Myometrial cell (primary cell): Measurements from ENCODE around the gene PET100. TPM values are rescaled to one million over a fixed set of nuclear protein-coding genes. Genes with fewer than 3 reads are reported as not detected.

Experiments
- total RNA-seq: library from RNA; depleted of rRNA; stranded (reverse); fragments of >200 nt; gene quantifications from 2 replicates; pipeline ENCODE4 v1.2.3, GENCODE V29; 2015

PET100 gene
- 4.9 and 7.4 TPM in 2 replicates for total RNA-seq

GRCh38 chr19:7629347-7630054, at the start of gene PET100, which contains the start of gene XAB2:
Gene PET100, plus strand, starts transcription at chr19:7629793. Its CDS starts 41 bp downstream, at chr19:7629834.
Gene XAB2, minus strand, starts transcription at chr19:7629545. Its CDS starts 18 bp downstream, at chr19:7629527.

DNA sequence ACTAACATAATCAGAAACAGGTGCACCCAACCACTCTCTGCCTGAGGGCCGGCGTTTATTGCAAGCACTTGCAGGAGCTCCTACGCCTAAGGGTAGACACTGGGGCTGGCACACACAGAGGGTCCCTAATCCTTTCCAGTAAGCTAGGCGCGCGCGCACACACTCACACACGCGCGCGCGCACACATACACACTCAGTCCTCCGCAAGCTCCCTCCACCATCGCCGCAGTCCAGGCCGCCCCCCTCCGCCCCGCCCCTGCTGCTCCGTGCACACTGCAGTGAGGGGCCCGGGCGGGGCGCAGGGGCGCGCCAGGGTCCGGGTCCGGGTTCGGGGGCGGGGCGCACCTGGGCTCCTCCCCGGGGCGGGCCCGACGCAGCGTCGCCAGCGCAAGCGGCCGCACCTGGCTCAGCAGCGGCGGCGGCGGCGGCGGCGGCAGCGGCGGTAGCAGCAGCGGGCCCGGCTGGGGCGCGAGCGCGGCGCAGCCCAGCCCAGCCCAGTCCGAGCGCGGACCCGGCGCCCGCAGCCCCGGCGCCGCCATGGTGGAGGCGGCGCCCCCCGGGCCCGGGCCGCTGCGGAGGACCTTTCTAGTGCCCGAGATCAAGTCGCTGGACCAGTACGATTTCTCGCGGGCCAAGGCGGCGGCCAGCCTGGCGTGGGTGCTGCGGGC, 34.0 kb upstream of the PET100 start, which contains the start of gene CAMSAP3:
Gene CAMSAP3 (plus strand): TSS at position 398 of the 668 bp plus-strand sequence. CDS start 140 bp downstream, at position 538.

DNA sequence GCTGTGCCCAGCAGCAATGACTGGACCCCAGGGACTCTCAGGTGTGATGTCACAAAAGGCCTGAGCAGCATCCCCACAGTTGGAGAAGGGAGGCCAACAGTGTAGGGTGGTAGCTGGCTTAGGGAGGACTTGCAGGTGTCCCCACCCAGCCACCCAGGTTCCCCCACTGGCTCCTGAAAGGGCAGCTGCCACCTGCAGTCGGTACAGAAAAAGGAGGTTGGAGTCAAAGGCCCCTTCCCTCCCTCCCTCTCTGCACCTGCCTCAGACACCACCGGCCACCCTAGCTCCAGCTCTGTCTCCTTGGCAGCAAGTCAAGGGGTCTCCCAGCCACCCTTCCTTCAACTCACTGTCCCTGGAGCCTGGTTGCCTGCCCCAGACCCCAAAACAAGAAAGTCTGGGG, 4.1 kb downstream of the PET100 start, which contains the start of gene PCP2:
Gene PCP2 (minus strand): TSS at position 22 of the 400 bp plus-strand sequence. CDS start 262 bp downstream, outside the sequence.

GRCh38 chr19:7636691-7637373, 7.2 kb downstream of the PET100 start, which contains the start of gene STXBP2:
Gene STXBP2, plus strand, starts transcription at chr19:7637110. Its CDS starts 40 bp downstream, at chr19:7637150.

DNA sequence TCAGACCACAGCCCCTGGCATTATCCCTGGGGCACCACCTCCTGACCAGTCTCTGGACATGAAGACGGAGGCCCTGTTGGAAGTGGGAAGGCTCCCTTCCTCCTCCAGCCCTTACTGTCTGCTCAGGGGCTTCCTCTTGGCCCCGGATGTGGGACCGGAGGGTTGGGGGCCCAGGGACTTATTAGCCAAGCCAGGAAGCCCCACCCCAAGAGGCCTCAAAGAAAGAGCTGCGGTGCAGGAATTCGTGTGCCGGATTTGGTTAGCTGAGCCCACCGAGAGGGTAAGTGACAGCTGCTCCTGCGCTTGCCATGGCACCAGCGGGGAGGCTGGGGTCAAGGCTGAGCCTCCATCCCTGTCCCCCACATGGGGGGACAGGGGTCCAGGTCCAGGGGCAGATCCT, 39.2 kb downstream of the PET100 start, which contains the start of gene RETN:
Gene RETN (plus strand): TSS at position 208 of the 400 bp plus-strand sequence. CDS start 278 bp downstream, outside the sequence.

DNA sequence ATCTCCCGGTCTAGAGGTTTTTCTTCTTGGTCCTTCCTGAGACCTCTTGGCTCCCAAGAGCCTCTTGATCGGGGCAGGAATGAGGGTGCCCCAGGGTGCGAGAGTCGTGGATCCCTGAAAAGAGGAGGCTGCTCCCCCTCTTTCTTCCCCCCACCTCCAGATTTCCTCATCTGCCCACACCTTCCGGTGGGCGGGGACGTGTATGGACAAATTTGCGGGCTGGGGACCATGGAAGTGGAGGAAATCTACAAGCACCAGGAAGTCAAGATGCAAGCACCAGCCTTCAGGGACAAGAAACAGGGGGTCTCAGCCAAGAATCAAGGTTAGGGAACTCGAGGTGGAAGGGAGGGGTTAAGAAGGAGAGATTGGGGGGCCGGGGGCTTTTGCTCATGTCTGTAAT, 47.3 kb downstream of the PET100 start, which contains the start of gene MCEMP1:
Gene MCEMP1 (plus strand): TSS at position 237 of the 400 bp plus-strand sequence. CDS start 31 bp downstream, at position 268.

DNA sequence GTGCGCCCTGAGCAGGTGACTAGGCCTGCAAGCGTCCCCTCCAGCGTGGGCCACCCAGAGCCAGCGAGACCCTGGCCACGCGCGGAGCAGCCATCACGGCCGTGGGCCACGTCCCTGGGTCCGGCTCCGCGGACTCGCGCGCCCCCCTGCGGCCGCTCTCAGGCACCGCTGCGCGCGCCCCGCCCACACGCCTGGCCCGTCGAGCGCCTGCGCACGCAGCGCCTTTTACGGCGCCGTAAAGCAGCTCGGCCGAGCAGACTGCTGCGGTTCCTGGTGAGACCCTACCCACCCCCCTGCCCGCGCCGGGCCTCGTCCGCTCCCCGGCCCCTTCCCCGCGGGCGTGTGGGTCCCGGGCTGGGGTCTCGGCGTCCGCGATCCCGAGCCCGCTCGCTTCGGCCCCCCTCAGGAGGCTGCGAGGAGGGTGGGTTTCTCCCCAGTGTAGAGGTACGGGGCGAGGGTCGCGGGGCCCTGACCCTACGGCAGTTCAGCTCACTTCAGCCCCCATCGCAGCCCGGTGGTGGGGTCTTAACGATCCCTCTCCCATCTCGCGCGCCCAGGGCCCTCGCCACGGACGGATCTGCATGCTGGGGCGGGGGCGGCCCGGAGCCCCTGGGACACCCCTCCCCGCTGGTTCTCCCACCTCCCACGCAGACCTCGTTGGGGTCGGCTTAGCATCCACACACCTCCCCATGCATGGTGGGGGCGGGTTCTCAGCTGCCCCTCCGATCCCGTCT, 51.2 kb downstream of the PET100 start, which contains the start of gene TRAPPC5:
Gene TRAPPC5 (plus strand): TSS at position 228 of the 734 bp plus-strand sequence. CDS start 1,421 bp downstream, outside the sequence.

Other genes with a start within 250 kb of the PET100 start
- 2.6 and 3.9 TPM in 2 replicates for gene PEX11G, start 140.8 kb upstream of the PET100 start, total RNA-seq
- gene ZNF358, start 113.7 kb upstream of the PET100 start, total RNA-seq, result 20.2 and 22.5 TPM in 2 replicates
- gene MCOLN1, start 107.2 kb upstream of the PET100 start, total RNA-seq, result 3.9 and 4.6 TPM in 2 replicates
- gene PNPLA6, start 94.1 kb upstream of the PET100 start, total RNA-seq, result 159 and 163 TPM in 2 replicates
- not detected in 2 replicates for gene CAMSAP3, start 33.9 kb upstream of the PET100 start, total RNA-seq
- 42.2 and 45.3 TPM in 2 replicates for gene XAB2, start 248 bp upstream of the PET100 start, total RNA-seq
- not detected in 2 replicates for gene PCP2, start 3.9 kb downstream of the PET100 start, total RNA-seq
- gene STXBP2, start 7.3 kb downstream of the PET100 start, total RNA-seq, result 12.1 and 22.8 TPM in 2 replicates
- gene RETN, start 39.3 kb downstream of the PET100 start, total RNA-seq, result not detected in 2 replicates
- gene MCEMP1, start 47.3 kb downstream of the PET100 start, total RNA-seq, result not detected in 2 replicates
- 86.2 and 107 TPM in 2 replicates for gene TRAPPC5, start 51.0 kb downstream of the PET100 start, total RNA-seq
- gene FCER2, start 72.3 kb downstream of the PET100 start, total RNA-seq, result not detected in 2 replicates
- not detected in 2 replicates for gene CLEC4G, start 102.3 kb downstream of the PET100 start, total RNA-seq
- not detected in 2 replicates for gene CD209, start 117.7 kb downstream of the PET100 start, total RNA-seq
- not detected in 2 replicates for gene CLEC4M, start 133.4 kb downstream of the PET100 start, total RNA-seq
- gene EVI5L, start 200.4 kb downstream of the PET100 start, total RNA-seq, result 25.5 and 44.4 TPM in 2 replicates
- gene PRR36, start 244.6 kb downstream of the PET100 start, total RNA-seq, result not detected in 2 replicates